ENCODE results near the gene TMEM106B.
"Not testable (repeated sequence)": the region's sequence is repeated elsewhere in the genome, so short reads cannot be mapped to it uniquely, and the experiment has no call there.

Gene TMEM106B

DNA sequence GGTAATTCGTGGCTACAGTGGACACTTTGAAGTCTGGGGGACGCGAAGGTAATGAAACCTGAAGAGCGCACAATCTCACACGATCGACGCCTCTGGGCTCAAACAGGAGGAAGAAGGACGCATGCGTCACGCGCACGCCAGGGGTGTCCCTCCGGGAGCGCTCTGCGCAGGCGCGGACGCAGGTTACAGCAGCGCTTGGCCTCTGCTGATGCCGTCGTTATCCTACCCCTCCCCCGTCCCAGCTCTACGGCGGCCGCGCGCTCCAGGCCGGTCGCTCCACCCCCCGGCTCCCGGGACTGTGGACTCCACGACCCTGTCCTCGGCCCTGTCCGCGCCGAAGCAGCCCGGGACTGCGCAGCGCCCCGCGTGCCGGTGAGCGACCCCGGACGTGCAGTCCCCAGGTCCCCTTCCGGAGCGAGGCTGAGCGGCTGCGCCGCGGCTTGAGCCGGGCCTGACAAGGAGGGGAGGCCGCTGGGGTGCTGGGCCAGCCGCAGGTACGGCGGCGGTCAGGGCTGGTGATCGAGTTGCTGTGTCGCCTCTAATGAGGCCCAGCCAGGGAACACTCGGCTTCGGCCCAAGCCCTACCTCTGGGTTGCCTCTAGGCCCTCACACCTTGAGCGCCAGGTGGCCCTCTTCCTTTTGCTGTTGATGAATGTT is at the start of gene TMEM106B:
Gene TMEM106B, plus strand, starts transcription at position 241 of the 657 bp plus-strand sequence. CDS start 3,517 bp downstream, outside the sequence.
- peak; percentile 59 for DNase-seq (ENCODE audit: low read depth)

DNA sequence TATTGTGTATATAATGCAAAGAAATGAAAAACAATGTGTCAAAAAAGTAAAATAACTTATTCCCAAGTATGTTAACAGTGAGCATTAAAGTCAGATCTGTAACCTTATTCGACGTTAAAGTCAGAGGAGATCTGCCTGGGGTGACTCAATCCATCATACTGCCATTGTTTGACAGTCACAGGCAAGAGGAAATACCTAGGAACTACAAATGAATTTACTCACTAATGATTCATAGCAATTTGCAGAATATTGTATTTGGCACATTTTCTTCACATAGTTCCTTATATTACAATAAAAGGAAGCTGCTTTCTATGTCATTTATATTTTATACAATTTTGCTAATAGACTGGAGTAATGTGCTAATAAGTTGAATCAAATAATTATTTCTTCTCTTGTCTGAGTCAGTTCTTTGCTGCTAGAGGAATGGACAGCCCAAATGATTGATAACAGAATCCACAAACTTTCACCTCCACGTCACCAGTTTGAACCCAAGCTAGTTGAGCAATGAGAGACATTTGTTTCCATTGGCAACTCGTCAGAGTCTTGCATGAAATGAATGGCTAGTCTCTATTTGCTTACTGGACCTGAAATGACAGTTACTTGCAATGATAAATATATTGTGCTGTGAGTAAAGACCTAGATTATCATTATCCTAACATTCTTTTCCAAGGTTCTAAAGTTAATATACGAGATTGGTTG is 48.5 kb upstream of the TMEM106B start:
- DNase-seq (ENCODE audit: low read depth) = peak; percentile 14

DNA sequence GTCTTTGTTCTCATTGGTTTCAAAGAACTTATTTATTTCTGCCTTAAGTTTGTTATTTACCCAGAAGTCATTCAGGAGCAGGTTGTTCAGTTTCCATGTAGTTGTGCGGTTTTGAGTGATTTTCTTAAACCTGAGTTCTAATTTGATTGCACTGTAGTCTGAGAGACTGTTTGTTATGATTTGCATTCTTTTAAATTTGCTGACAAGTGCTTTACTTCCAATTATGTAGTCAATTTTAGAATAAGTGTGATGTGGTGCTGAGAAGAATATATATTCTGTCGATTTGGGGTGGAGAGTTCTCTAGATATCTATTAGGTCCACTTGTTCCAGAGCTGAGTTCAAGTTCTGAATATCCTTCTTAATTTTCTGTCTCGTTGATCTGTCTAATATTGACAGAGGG is 43.0 kb upstream of the TMEM106B start:
- not testable (repeated sequence) for DNase-seq (ENCODE audit: low read depth)

DNA sequence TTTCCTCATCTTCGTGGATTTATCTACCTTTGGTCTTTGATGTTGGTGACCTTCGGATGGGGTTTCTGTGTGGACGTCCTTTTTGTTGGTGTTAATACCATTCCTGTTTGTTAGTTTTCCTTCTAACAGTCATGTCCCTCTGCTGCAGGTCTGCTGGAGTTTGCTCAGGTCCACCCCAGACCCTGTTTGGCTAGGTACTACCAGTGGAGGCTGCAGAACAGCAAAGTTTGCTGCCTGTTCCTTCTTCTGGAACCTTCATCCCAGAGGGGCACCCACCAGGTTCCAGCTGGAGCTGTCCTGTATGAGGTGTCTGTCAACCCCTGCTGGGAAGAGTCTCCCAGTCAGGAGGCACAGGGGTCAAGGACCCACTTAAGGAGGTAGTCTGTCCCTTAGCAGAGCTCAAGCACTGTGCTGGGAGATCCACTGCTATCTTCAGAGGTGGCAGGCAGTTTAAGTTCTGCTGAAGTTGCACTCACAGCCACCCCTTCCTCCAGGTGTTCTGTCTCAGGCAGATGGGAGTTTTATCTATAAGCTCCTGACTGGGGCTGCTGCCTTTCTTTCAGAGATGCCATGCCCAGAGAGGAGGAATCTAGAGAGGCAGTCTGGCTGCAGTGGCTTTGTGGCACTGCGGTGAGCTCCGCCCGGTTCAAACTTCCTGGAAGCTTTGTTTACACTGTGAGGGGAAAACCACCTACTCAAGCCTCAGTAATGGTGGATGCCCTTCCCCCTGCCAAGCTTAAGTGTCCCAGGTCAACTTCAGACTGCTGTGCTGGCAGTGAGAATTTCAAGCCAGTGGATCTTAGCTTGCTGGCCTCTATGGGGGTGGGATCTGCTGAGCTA is 40.9 kb upstream of the TMEM106B start:
- DNase-seq (ENCODE audit: low read depth) = not testable (repeated sequence)

DNA sequence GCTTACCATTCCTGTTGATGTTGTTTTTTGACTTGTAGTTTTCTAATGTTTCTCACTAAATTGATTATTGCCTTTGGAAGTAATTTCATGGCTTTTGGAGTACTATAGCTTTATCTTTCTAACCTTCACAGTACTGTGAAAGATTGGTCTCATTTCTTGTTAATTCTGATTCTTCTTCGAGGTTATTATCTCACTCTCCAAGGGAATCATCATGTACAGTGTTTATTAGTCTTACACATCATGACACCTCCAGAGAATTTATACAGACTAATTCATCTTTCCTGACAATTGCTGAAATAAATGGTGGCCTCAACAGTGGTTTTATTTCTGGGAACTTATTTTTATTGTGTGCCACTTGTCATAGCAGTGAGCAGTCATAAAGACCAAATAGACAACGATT is 37.4 kb upstream of the TMEM106B start:
- no peak for DNase-seq (ENCODE audit: low read depth)

DNA sequence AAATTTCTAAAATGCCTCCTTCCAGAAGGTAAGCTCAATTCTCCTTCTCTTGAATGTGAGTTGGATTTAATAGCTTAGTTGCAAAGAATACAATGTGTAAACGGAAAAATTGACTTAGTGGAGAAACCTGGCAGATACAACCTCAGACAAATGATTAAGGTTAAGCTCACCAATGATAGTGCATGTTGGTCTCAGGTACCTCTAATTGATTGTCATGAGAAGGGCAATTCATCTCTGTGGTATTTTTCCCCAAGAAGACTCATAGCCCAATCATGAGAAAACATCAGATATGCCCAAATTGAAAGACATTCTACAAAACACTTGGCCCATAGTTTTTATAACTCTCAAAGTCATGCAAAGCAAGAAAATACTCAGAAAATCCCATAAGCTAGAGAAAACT is 36.2 kb upstream of the TMEM106B start:
- DNase-seq (ENCODE audit: low read depth) = no peak

DNA sequence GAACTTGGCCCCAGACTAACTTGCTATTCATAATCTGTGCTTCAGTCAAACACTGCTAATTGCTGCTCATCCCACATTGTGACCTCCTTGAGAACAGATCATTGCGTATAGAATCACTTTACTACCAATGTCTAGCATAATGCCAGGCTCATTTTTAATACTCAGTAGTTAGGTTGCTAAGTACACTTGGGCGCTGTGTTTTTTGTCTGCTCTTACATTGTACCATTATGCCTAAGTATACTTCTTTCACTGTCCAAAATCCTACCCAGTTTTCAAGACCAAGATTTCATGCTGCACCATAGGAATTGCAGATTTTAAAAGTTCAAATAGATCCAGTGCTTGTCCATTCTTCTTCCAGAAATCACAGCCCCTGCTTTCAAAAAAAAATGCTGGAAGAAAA is 32.8 kb upstream of the TMEM106B start:
- DNase-seq (ENCODE audit: low read depth) = no peak

DNA sequence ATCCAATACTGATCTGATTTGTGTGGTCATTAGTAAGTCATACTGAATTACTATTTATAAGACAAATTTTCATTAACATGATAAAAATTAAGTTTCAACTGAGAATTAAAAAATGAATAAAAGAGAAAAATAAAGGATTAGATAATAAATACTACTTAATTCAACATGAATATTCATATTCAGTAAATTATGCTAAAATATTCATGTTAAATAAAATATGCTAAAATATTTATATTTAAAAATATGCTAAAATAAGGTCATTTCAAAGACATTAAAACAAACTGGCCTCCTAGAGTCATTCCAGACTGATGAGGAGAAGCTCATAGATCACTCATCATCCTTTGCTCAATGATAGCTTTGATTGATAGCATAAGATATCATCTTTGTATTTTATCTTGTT is 16.7 kb upstream of the TMEM106B start:
- no peak for DNase-seq (ENCODE audit: low read depth)

DNA sequence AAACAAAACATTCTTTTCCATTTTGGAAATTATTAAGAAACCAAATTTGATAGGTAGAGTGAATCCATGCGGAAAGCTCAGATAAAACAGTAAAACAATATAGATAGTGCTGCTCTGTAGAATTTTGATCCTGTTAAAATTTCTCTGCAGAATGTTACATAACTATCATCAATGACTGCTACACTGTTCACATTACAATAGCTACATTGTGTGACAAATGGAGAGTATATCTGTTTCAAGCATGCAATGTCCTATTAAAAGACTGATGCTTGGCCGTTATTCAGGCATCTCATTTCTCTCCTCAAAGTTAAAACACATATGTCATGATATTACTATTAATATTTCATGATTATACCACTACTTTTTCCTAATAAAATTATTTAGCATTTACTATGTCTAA is 14.7 kb upstream of the TMEM106B start:
- no peak for DNase-seq (ENCODE audit: low read depth)

DNA sequence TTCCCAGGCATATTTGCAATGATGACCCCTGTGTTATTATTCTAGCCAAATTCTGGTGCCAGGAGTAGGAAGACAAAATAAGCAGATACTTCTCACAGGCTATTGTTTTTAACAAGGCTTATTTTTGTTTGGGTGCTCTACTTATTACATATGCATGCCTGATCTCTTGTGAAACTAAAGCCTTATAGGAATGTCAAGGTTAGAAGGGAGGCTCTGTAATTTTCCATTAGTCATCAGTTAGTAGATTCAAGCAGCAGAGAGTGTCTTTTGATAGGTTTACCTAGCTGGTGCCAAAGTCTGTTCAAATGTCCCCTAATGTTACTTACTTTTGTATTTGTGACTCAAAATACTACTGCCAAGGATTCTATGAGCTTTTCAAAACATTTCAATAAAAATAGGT is 11.7 kb upstream of the TMEM106B start:
- DNase-seq (ENCODE audit: low read depth) = no peak

DNA sequence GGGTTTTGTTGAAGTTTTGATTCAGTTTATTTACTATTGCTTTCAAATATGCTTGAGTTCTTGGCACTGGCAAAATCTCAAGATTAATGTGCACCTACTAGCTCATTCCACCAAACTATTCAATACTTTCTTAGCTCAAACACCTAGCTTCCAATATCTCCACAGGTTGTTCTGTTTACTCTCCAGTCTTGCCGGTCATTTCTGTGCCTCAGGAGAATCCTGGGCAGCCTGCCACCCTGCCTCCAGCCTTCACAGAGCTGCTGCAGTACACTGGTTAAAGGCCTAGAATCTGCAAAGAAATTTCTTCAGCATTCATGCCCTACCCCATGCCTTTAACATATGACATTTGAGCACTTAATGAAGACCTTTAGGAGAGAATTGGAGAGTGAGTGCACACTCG is 4.0 kb upstream of the TMEM106B start:
- no peak for DNase-seq (ENCODE audit: low read depth)

DNA sequence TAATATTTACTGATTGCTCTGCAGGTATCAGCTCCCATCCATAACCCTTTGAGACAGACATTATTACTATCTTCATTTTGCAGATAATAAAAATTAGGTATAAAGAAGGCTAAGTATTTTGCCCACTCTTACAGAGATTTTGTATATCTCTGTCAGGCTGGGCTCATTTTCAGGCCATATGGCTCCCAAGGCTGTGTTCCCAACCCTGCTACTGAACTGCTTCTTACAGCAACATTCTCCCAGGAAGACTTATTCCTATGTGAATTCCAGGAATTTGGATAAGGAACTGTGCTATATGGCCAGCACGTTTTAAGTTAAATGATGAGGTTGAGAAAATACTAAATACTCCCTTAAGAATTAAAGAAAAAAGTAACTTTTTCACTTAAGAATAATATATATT is 1.9 kb upstream of the TMEM106B start:
- DNase-seq (ENCODE audit: low read depth) = no peak

DNA sequence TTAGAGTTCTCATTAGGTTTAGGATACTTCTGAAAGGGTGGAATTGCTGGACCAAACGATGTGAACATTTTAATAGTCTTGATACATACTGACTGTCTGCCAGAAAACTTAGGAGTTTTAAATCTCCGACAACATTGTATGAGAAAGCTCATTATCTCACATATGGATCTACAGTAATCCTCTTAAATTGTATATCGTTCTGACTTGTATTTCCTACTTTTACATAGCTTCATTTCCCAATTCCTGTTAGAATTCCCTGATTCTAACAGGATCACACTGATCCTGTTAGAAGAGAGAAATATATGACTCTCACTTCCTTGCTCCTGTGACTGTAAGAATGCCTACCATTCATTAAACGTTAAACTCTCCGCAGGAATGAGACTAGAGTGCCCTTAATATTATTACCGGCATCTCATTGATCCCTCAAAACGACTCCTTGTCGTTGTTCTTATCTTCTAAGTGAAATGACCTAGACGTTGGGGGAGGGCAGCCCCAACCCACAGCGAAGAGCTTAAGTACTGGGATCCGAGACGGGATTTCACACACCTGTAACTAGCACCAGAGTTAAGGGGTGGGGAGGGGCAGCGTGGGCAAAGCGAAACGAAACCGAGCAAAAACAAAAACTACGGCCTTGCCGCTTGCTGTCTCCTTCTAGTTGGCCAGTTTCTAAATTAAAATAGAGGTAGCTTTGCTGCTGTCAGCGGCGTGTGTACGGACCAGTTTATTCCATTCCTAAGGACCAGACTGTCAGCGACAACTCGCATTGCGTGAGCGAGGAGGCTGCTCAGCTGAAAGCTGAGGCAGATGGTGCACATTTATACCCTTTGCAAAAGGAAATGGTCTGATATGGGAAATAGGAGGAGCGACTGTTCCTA is 678 bp upstream of the TMEM106B start:
- no peak for DNase-seq (ENCODE audit: low read depth)

DNA sequence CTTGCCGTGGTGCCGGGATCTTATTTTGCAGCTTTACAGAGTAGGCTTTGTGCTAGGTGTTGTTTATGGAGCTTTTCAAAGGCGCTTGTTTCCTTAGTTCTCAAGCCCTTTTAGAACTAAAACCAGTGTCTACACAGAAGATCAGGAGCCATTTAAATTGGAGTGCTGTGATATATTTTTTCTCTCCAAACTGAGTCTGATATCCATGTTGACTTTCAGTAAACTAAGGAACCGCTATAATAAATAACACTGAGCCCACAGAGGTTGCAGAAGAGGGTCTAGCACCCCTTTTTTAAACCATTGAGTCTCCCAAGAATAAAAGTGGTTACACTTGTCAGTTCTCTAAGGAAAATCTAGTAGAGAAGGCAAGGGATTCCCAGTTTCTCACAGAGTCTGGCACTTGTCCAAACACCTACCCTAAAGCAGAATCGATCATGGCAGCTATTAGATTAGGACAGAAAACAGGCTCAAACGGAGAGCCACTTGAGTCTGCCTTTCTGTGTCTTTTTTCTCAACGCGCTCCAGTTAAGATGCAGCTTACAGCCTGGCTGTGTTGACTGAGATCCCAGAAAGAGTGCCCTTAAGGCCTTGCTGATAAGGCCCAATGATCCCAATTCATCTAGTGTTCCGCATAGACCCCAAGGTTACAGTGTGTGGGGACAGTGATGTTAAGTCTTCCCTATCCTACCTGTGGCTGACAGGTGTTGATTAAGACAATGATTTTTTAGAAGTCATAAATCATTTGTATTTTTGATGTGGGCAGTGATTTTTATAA is 804 bp downstream of the TMEM106B start:
- DNase-seq (ENCODE audit: low read depth) = no peak

DNA sequence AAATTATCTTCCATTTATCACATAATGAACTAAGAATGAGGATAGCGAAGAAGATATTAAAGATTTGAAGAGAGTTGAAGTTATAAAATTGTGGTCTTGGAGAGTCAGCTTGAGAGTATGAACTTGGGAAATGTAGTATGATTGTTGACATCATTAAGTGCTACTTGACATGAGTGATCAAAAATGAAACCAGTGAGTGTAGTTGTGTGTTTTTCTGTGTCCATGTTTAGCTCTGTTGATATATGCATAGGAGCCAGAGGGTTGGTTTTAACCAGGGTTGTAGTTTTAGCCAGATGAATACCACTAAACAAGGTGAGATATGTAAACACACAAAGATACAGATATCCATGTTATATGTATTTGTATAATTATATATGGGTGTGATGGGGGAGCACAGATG is 6.2 kb downstream of the TMEM106B start:
- no peak for DNase-seq (ENCODE audit: low read depth)

DNA sequence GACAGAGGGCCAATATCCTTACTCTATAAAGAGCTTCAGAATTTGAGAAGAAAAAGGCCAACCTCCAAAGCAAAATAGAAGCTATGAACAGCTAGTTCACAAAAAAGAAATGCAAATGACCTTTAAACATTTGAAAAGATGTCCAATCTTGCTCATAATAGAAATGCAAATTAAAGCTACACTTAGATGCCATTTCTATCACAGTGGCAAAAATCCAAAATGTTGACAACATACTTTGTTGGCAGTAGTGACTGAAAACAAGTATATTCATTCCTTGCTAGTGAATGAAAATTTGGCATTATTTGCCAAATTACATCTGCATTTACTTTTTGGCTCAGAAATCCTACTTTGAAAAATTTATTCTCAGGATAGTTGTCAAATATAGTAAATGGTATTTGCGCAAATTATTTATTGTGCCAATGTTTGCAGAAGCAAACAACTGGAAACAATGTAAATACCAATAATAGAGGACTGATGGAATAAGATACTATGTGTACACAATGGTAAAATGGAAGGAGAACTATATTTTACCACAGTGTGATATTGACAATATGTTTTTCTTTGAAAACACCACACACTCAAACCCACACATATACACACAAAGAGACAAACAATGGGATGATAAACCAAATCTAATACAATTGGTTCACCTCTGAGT is 9.4 kb downstream of the TMEM106B start:
- DNase-seq (ENCODE audit: low read depth) = no peak

DNA sequence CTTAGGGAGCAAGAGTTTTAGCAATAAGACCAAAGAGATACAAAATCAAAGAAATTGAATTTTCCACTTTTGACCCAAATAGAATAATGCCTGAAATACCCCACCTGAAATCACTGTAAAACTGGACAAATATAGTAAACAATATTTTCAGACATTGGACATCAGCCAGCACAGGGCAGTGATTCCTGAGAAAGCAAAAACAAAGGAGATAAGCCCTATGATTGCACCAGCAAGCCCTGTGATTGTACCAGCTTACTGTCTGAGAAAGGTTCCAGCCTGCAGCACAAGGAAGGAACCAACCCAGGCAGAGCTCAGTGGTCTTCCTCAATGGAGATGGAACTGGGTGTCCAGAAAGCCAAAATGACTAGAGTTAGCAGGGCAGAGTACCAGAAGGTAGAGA is 10.3 kb downstream of the TMEM106B start:
- DNase-seq (ENCODE audit: low read depth) = no peak

DNA sequence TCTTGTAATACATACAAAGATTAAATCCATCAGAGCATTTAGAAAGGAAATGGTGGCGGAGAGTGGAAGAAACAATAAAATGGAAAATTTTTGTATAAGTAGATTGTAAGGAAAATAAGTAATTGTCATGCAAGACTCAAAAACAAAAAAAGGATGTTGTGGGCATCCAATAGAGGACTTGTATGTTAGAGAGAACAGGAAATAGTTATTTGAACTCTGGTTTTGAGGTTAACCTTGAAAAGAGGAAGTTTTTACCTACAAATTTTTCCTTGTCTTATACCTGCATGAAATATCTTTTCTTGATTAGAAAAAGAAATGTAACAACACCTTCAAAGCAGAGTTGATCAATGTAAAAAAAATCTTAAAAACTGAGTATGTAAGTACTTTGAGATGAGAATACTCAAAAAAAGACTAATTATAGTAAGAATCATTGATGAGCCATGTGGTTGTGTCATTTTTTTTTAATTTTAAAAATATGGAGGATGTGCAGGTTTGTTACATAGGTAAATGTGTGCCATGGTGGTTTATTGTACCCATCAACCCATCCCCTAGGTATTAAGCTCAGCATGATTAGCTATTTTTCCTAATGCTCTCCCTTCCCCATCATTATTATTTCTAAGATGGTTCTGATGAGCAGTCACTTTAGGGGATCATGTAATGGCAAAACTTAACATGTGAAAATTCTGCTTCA is 11.9 kb downstream of the TMEM106B start:
- no peak for DNase-seq (ENCODE audit: low read depth)

DNA sequence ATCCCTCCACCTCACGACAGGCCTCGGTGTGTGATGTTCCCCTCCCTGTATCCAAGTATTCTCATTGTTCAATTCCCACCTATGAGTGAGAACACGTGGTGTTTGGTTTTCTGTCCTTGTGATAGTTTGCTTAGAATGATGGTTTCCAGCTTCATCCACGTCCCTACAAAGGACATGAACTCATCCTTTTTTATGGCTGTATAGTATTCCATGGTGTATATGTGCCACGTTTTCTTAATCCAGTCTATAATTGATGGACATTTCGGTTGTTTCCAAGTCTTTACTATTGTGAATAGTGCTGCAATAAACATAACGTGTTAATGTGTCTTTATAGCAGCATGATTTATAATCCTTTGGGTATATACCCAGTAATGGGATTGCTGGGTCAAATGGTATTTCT is 13.9 kb downstream of the TMEM106B start:
- DNase-seq (ENCODE audit: low read depth) = not testable (repeated sequence)

DNA sequence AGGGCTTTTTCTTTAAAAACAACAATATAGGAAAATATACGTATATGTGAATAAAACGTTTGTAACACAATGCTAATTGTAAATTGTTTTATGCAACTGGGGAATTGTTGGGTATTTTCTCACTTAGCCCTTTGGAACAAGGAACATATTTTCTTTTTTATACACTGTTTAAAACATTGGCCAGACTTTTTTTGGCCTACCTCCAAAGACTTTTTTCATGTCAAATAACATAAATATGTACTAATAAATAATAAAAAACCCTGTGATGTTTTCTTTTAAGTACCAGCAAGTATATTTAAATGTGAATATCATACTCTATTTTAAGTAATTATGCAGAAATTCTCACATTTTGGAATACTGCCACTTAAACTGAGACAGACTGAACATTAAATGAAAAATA is 15.7 kb downstream of the TMEM106B start:
- no peak for DNase-seq (ENCODE audit: low read depth)

Data from GM04503 (cell line).